ENCODE results near the gene PRKCD.

Gene PRKCD

DNA sequence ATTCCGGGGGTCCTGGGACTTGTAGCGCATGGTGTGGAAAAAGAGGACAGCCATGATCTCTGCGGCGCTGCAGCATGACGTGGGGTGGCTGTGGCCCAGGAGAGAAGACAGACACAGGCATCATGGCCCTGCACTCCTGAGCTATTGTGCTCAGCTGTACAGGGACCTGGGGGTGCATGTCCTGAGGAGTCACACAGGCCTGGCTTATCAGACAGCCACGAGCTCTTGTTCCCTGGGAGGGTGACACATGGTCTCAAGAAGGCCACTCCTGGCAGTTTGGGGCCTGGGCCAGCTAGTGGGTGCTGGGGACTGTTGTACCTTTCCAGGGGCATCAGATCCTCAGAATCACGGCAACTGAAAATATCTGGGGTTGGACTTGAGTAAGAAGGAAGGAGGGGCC, 81.1 kb downstream of the PRKCD start:
- no peak overlapping the region for H3K4me3 ChIP-seq (ENCODE audit: low read depth, low read length)
- H2BK120ac ChIP-seq (ENCODE audit: insufficient read depth, low read length, poor library complexity), result no peak overlapping the region
- no peak overlapping the region for H3K27ac ChIP-seq (ENCODE audit: low read depth, low read length)
- no peaks in the 10 kb centered on the region for H3K9me3 ChIP-seq (ENCODE audit: insufficient read depth, low read depth, low read length)
- no peak overlapping the region for H4K91ac ChIP-seq (ENCODE audit: low read depth, low read length)
- H3K4me1 ChIP-seq (ENCODE audit: control insufficient read depth in 1 of 2, insufficient read depth in 2 of 2, low read length in 2 of 2), result peaks cover 37 to 39% of the 10 kb centered on the region in 2 experiments
- H3K18ac ChIP-seq (ENCODE audit: low read length), result peak overlapping the region; percentile 11
- peaks cover 31% of the 10 kb centered on the region for H3K79me2 ChIP-seq (ENCODE audit: control insufficient read depth, insufficient read depth, low read length, poor library complexity)
- no peak overlapping the region for H2BK5ac ChIP-seq (ENCODE audit: low read depth, low read length, poor library complexity)
- H4K12ac ChIP-seq (ENCODE audit: low read depth, low read length), result no peak overlapping the region
- peak overlapping the region; percentile 71 for H3K4ac ChIP-seq (ENCODE audit: low read depth, low read length)
- H2BK12ac ChIP-seq (ENCODE audit: low read length), result no peak overlapping the region
- no peak overlapping the region for H3K14ac ChIP-seq (ENCODE audit: low read length)
- H3K9ac ChIP-seq (ENCODE audit: low read length), result no peak overlapping the region
- H3K27me3 ChIP-seq (ENCODE audit: insufficient read depth, low read length), result no peaks in the 10 kb centered on the region
- no peak overlapping the region for H3K4me2 ChIP-seq (ENCODE audit: low read length)
- H2AK5ac ChIP-seq (ENCODE audit: low read length), result no peak overlapping the region
- peaks cover 2% of the 10 kb centered on the region for H3K79me1 ChIP-seq (ENCODE audit: low read length)
- H4K8ac ChIP-seq (ENCODE audit: low read depth, low read length), result no peak overlapping the region
- no peak for DNase-seq
- no peak overlapping the region for H2AFZ ChIP-seq (ENCODE audit: insufficient read depth, low read length, poor library complexity)
- WGBS (ENCODE audit: extremely low coverage, insufficient coverage, insufficient read length), result no CpG with 5 or more reads among the region's 7 CpGs
- H3K36me3 ChIP-seq (ENCODE audit: control insufficient read depth in 1 of 2, insufficient read depth in 2 of 2, low read length in 2 of 2), result peaks cover 53 to 59% of the 10 kb centered on the region in 2 experiments
- H3K23ac ChIP-seq (ENCODE audit: low read length), result no peak overlapping the region

Data from trophoblast cell (in vitro differentiated cells and primary cell).